ENCODE data around the gene KRT7. TPM values are rescaled to one million over a fixed set of nuclear protein-coding genes. Genes with fewer than 3 reads are reported as not detected.

Gene KRT7
- total and polyA plus RNA-seq, 2 donors (not counting 3 experiments of a cell fraction or from before 2014, with no cell fraction given): 120 to 293 TPM

GRCh38 chr12:52259657-52260243 is 26.7 kb downstream of the KRT7 start:
- dilution Hi-C loops (cut with MboI; ENCODE audit: extremely low pct_ligation_motif_present, low sequenced_read_pairs): no loop called here
- no TSS peak for BruUV-seq (replicated peaks)
- H2AFZ ChIP-seq (ENCODE audit: low read depth, low read length): no peak overlapping the region
- FAIRE-seq (no peak), DNase-seq (ENCODE audit: low read depth, low spot score) (no peak)
- H3K4me2 ChIP-seq (ENCODE audit: insufficient read depth, low read length): no peak overlapping the region
- ChIA-PET POLR2A (no interaction called here), CTCF (interaction anchor here (0.6 to 2.3 kb wide), 4 partner anchors 11 to 47 kb away, joined by 3 to 20 read pairs (median 7); no protein-coding TSS in a partner anchor)
- H3K9me3 ChIP-seq (replicated peaks; ENCODE audit: control insufficient read depth, insufficient read depth, low read length): no peaks in the 10 kb centered on the region
- intact Hi-C loops (cut with micrococcal nuclease): no loop called here
- no peak overlapping the region for H3K9ac ChIP-seq (replicated peaks; ENCODE audit: extremely low read depth, insufficient read depth, low read length)
- H3K27me3 ChIP-seq (ENCODE audit: control insufficient read depth in 2 of 2, insufficient read depth in 2 of 2, low read length in 2 of 2): peaks cover 34 to 36% of the 10 kb centered on the region in 2 experiments
- no peak overlapping the region for H3K4me3 ChIP-seq (replicated peaks in 1 of 3; ENCODE audit: insufficient read depth in 1 of 3, low read depth in 1 of 3, low read length in 3 of 3)
- H3K4me1 ChIP-seq (ENCODE audit: control insufficient read depth, extremely low read depth, insufficient read depth, low read length): peaks cover 2% of the 10 kb centered on the region
- no peaks in the 10 kb centered on the region for H3K9me1 ChIP-seq (replicated peaks; ENCODE audit: control insufficient read depth, extremely low read depth, insufficient read depth, low read length)
- TF ChIP-seq JUN (IDR thresholded peaks at IDR 0.05; ENCODE audit: borderline replicate concordance, insufficient read depth, insufficient read length, low read depth) (no peak), MAX (IDR thresholded peaks at IDR 0.05; ENCODE audit: insufficient read depth, insufficient read length) (no peak), GATA2 (IDR thresholded peaks at IDR 0.05; ENCODE audit: insufficient read depth, insufficient read length, low read depth, low read length) (no peak)
- H3K79me2 ChIP-seq (ENCODE audit: control insufficient read depth, insufficient read depth, low read length): no peaks in the 10 kb centered on the region
- H3K36me3 ChIP-seq (ENCODE audit: control insufficient read depth in 2 of 2, extremely low read depth in 1 of 2, insufficient read depth in 2 of 2, low read length in 2 of 2): no peaks in the 10 kb centered on the region
- no peaks in the 10 kb centered on the region for H4K20me1 ChIP-seq (replicated peaks; ENCODE audit: control insufficient read depth, extremely low read depth, insufficient read depth, low read length)
- no peak overlapping the region for H3K27ac ChIP-seq (ENCODE audit: insufficient read depth, low read depth, low read length)

GRCh38 chr12:52260361-52261207 is 27.5 kb downstream of the KRT7 start:
- no peak overlapping the region for H3K9ac ChIP-seq (replicated peaks; ENCODE audit: extremely low read depth, insufficient read depth, low read length)
- no peaks in the 10 kb centered on the region for H3K79me2 ChIP-seq (ENCODE audit: control insufficient read depth, insufficient read depth, low read length)
- ChIA-PET CTCF (interaction anchor here (0.6 to 2.3 kb wide), 3 partner anchors 11 to 19 kb away, joined by 3 to 8 read pairs (median 3); no protein-coding TSS in a partner anchor), POLR2A (no interaction called here)
- H3K9me3 ChIP-seq (replicated peaks; ENCODE audit: control insufficient read depth, insufficient read depth, low read length): no peaks in the 10 kb centered on the region
- no peak for FAIRE-seq
- no TSS peak for BruUV-seq (replicated peaks)
- no peak overlapping the region for H2AFZ ChIP-seq (ENCODE audit: low read depth, low read length)
- intact Hi-C loops (cut with micrococcal nuclease) (no loop called here), dilution Hi-C loops (cut with MboI; ENCODE audit: extremely low pct_ligation_motif_present, low sequenced_read_pairs) (no loop called here)
- TF ChIP-seq MYC (IDR thresholded peaks at IDR 0.05; ENCODE audit: low read depth, low read length) (no peak), FOS (IDR thresholded peaks at IDR 0.05; ENCODE audit: borderline replicate concordance, insufficient read depth, low read length) (no peak), POLR2A (IDR thresholded peaks at IDR 0.05; ENCODE audit: low read depth, low read length) (no peak), GATA2 (IDR thresholded peaks at IDR 0.05; ENCODE audit: insufficient read depth, insufficient read length, low read depth, low read length) (no peak), CTCF (IDR thresholded peaks at IDR 0.05; ENCODE audit: extremely low read depth in 1 of 2, insufficient read depth in 1 of 2, low read depth in 1 of 2, low read length in 2 of 2) (no peak)
- H3K4me2 ChIP-seq (ENCODE audit: insufficient read depth, low read length): no peak overlapping the region
- no peaks in the 10 kb centered on the region for H3K9me1 ChIP-seq (replicated peaks; ENCODE audit: control insufficient read depth, extremely low read depth, insufficient read depth, low read length)
- H3K36me3 ChIP-seq (ENCODE audit: control insufficient read depth in 2 of 2, extremely low read depth in 1 of 2, insufficient read depth in 2 of 2, low read length in 2 of 2): no peaks in the 10 kb centered on the region
- peaks cover 35 to 36% of the 10 kb centered on the region in 2 experiments for H3K27me3 ChIP-seq (ENCODE audit: control insufficient read depth in 2 of 2, insufficient read depth in 2 of 2, low read length in 2 of 2)
- no peak overlapping the region for H3K4me3 ChIP-seq (replicated peaks in 1 of 3; ENCODE audit: insufficient read depth in 1 of 3, low read depth in 1 of 3, low read length in 3 of 3)
- H3K4me1 ChIP-seq (ENCODE audit: control insufficient read depth, extremely low read depth, insufficient read depth, low read length): peaks cover 2% of the 10 kb centered on the region
- DNase-seq (ENCODE audit: low read depth, low spot score): peak; percentile 24
- H3K27ac ChIP-seq (ENCODE audit: insufficient read depth, low read depth, low read length): no peak overlapping the region
- H4K20me1 ChIP-seq (replicated peaks; ENCODE audit: control insufficient read depth, extremely low read depth, insufficient read depth, low read length): no peaks in the 10 kb centered on the region
